Loucy (cell line): Measurements from ENCODE around the gene ARRB2.

Source experiments
- CTCF ChIP-seq: fragments of 200-600 bp; sonication (generic); conservative IDR thresholded peaks from 2 replicates; pipeline ENCODE4 v1.5.1; 2014; ENCODE audit warnings: mild to moderate bottlenecking, antibody characterized with exemption, low read length
- EZH2phosphoT487 ChIP-seq: fragments of 200-600 bp; IDR thresholded peaks from 2 replicates; pipeline ENCODE4 v1.6.1; 2018; ENCODE audit warnings: antibody characterized with exemption, mild to moderate bottlenecking, moderate library complexity, borderline replicate concordance

DNA sequence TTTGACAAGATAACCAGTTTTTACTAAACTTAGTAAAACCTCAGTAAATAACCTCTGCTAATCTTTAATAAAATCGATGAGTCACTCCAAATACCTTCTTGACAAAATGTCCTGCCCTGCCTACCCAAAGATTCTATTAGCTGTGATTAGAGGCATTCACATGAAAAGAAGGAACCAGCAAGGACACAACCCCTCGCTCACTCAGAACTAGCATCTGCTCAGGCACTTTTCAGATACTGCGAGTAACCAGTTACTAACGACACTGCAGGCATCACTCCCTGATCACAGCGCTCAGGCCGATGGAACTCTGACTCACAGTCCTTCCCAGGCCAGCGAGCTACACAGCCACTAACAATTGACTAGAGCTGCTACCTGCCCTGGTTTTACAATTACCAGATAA, 30.8 kb upstream of the ARRB2 start:
- TF ChIP-seq CTCF (no peak), EZH2phosphoT487 (no peak)
